ENCODE results near the gene ADAMTS20. TPM values are rescaled to one million over a fixed set of nuclear protein-coding genes. Genes with fewer than 3 reads are reported as not detected.

ADAMTS20 gene
- total RNA-seq, 4 donors from 2014 or later: not detected

DNA sequence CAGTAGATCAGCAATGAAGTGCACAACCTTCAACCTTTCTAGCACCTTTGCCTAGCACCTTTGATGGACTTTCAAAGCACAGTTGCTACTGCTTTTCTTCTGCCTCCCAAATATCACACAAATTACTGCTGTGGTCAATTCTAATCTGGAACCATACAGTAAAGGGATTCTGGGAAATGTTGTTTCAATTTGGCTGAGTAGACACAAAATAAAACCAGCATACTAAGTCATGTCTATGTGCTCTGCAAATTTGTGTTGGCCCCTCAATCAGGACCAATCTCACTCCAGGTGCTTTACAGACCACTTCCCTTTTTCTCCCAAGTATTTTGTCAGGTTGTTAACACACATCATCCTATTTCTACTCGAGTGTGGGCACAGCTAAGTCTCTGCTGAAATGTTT, 38.3 kb upstream of the ADAMTS20 start:
- intact Hi-C loops (cut with DNase I; ENCODE audit: low total_unique reads): no loop called here
- Histone ChIP-seq H3K27me3 (no peaks in the 10 kb centered on the region), H3K36me3 (no peaks in the 10 kb centered on the region), H3K4me3 (no peak overlapping the region), H3K27ac (no peak overlapping the region), H3K9me3 (no peaks in the 10 kb centered on the region), H3K4me1 (no peaks in the 10 kb centered on the region)
- in situ Hi-C loops (cut with MboI; ENCODE audit: low pct_ligation_motif_present in 1 of 4, low pct_unique_long_range_greater_than_20kb in 1 of 4, low sequenced_read_pairs in 3 of 4): no loop called here
- TF ChIP-seq, protein P1, sequence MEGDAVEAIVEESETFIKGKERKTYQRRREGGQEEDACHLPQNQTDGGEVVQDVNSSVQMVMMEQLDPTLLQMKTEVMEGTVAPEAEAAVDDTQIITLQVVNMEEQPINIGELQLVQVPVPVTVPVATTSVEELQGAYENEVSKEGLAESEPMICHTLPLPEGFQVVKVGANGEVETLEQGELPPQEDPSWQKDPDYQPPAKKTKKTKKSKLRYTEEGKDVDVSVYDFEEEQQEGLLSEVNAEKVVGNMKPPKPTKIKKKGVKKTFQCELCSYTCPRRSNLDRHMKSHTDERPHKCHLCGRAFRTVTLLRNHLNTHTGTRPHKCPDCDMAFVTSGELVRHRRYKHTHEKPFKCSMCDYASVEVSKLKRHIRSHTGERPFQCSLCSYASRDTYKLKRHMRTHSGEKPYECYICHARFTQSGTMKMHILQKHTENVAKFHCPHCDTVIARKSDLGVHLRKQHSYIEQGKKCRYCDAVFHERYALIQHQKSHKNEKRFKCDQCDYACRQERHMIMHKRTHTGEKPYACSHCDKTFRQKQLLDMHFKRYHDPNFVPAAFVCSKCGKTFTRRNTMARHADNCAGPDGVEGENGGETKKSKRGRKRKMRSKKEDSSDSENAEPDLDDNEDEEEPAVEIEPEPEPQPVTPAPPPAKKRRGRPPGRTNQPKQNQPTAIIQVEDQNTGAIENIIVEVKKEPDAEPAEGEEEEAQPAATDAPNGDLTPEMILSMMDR (IDR thresholded peaks at IDR 0.05): no peak
- no peak for TF ChIP-seq POLR2AphosphoS5 (IDR thresholded peaks at IDR 0.05)
- TF ChIP-seq EP300 (IDR thresholded peaks at IDR 0.05; ENCODE audit: low read depth): no peak
- TF ChIP-seq POLR2A (IDR thresholded peaks at IDR 0.05): no peak
- WGBS, 2 donors (ENCODE audit: low coverage in 1 of 2): 43 to 54% methylated on average over 1 of the region's 1 CpG
- DNase-seq: no peak

DNA sequence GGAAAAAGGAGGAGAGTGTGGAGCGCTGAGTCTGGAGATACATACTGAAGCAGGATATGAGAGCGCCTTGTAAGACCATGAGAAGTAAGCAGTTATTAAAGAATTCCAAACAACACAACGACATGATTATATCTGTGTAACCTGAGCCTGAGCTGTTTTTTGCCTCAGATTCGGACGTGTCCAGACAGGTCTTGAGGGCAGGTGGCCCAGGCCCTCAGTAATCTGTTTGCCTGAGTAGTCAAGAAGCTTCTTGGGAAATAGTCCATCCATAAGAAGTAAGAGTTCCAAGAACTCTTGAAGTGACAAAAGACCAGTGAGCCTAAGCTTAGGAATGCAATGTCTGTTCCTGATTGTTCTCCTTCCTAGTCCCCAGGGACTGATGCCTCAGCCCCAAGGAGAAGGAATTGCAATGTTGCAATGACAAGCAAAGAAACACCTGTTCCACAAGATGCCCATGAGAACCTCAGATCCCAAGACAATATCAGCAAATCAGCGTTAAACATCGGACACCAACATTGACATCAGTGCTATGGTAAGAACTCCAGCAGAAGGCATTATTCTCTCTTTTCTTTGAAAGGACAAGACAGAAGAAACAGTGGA, 34.7 kb upstream of the ADAMTS20 start:
- 78 to 82% methylated on average over 4 to 7 of the region's 7 CpGs for WGBS, 2 donors (ENCODE audit: low coverage in 1 of 2)
- intact Hi-C loops (cut with DNase I; ENCODE audit: low total_unique reads) (no loop called here), in situ Hi-C loops (cut with MboI; ENCODE audit: low pct_ligation_motif_present in 1 of 4, low pct_unique_long_range_greater_than_20kb in 1 of 4, low sequenced_read_pairs in 3 of 4) (no loop called here)
- H3K9me3 ChIP-seq: no peaks in the 10 kb centered on the region
- no peaks in the 10 kb centered on the region for H3K27me3 ChIP-seq
- H3K36me3 ChIP-seq: no peaks in the 10 kb centered on the region
- H3K27ac ChIP-seq: no peak overlapping the region
- TF ChIP-seq EP300 (IDR thresholded peaks at IDR 0.05; ENCODE audit: low read depth): no peak
- no peak for TF ChIP-seq POLR2A (IDR thresholded peaks at IDR 0.05)
- TF ChIP-seq POLR2AphosphoS5 (IDR thresholded peaks at IDR 0.05): no peak
- TF ChIP-seq, protein P1 (IDR thresholded peaks at IDR 0.05): no peak
- no peaks in the 10 kb centered on the region for H3K4me1 ChIP-seq
- DNase-seq: no peak
- H3K4me3 ChIP-seq: no peak overlapping the region

DNA sequence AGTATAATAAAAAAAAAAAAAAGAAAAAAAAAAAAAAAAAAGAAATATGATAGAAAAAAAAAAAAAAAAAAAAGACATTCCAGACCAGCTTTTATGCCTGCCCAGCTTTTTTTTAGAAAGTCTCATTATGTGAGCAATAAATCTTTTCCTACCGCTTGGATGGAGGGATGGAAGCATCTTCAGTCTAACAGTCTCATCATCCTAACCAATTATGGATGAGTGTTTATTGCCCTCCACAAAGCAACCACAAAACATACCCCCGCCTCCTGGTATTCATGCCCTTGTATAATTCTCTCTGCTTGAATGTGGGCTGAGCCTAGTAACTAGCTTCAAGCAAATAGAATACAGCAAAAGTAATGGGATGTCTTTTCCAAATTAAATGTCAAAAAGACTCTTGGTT, 33.7 kb upstream of the ADAMTS20 start:
- no peak for DNase-seq
- intact Hi-C loops (cut with DNase I; ENCODE audit: low total_unique reads): no loop called here
- Histone ChIP-seq H3K36me3 (no peaks in the 10 kb centered on the region), H3K27ac (no peak overlapping the region), H3K4me3 (no peak overlapping the region), H3K4me1 (no peaks in the 10 kb centered on the region), H3K9me3 (no peaks in the 10 kb centered on the region), H3K27me3 (no peaks in the 10 kb centered on the region)
- WGBS, 2 donors (ENCODE audit: low coverage in 1 of 2): 50% methylated on average over 2 of the region's 2 CpGs; no CpG with 5 or more reads in 1 of the 2 donors
- in situ Hi-C loops (cut with MboI; ENCODE audit: low pct_ligation_motif_present in 1 of 4, low pct_unique_long_range_greater_than_20kb in 1 of 4, low sequenced_read_pairs in 3 of 4): no loop called here
- TF ChIP-seq, protein P1 (IDR thresholded peaks at IDR 0.05): no peak
- TF ChIP-seq POLR2A (IDR thresholded peaks at IDR 0.05) (no peak), EP300 (IDR thresholded peaks at IDR 0.05; ENCODE audit: low read depth) (no peak), POLR2AphosphoS5 (IDR thresholded peaks at IDR 0.05) (no peak)

- Histone ChIP-seq H3K27ac (no peak overlapping the region), H3K9me3 (no peaks in the 10 kb centered on the region), H3K27me3 (no peaks in the 10 kb centered on the region), H3K4me3 (no peak overlapping the region), H3K36me3 (no peaks in the 10 kb centered on the region), H3K4me1 (no peaks in the 10 kb centered on the region)
- in situ Hi-C loops (cut with MboI; ENCODE audit: low pct_ligation_motif_present in 1 of 4, low pct_unique_long_range_greater_than_20kb in 1 of 4, low sequenced_read_pairs in 3 of 4): no loop called here
- TF ChIP-seq EP300 (IDR thresholded peaks at IDR 0.05; ENCODE audit: low read depth) (no peak), POLR2A (IDR thresholded peaks at IDR 0.05) (no peak)
- TF ChIP-seq, protein P1 (IDR thresholded peaks at IDR 0.05): no peak
- 79 to 85% methylated on average over 5 of the region's 5 CpGs for WGBS, 2 donors (ENCODE audit: low coverage in 1 of 2)
- intact Hi-C loops (cut with DNase I; ENCODE audit: low total_unique reads): no loop called here
- no peak for DNase-seq
Observed at GRCh38 chr12:43580601-43581000, 28.6 kb upstream of the ADAMTS20 start.
